ENCODE data around the gene ENOSF1.

The ENOSF1 gene

GRCh38 chr18:670522-670921, 41.9 kb downstream of the ENOSF1 start:
- no peak for DNase-seq

- no peak for DNase-seq
Observed at GRCh38 chr18:669077-669476, 43.4 kb downstream of the ENOSF1 start.

GRCh38 chr18:668260-668659, 44.2 kb downstream of the ENOSF1 start:
- no peak for DNase-seq

GRCh38 chr18:666628-667027, 45.8 kb downstream of the ENOSF1 start:
- no peak for DNase-seq

GRCh38 chr18:666177-666576, 46.3 kb downstream of the ENOSF1 start:
- DNase-seq: no peak

- DNase-seq: no peak
Observed at GRCh38 chr18:662197-662596, 50.2 kb downstream of the ENOSF1 start.

- no peak for DNase-seq
Observed at GRCh38 chr18:659597-659996, 52.8 kb downstream of the ENOSF1 start.

GRCh38 chr18:658947-659533, 53.4 kb downstream of the ENOSF1 start:
- DNase-seq: no peak

GRCh38 chr18:658001-658946, 54.2 kb downstream of the ENOSF1 start:
- peak; percentile 33 to 47 for DNase-seq

- peak; percentile 4 to 9 for DNase-seq
Observed at GRCh38 chr18:657311-658000, 55.0 kb downstream of the ENOSF1 start, which contains the start of gene TYMS. Gene TYMS, plus strand, starts transcription at chr18:657653. Its CDS starts 90 bp downstream, at chr18:657743.

GRCh38 chr18:655445-655844, 57.0 kb downstream of the ENOSF1 start:
- DNase-seq: no peak

- DNase-seq: no peak
Observed at GRCh38 chr18:654601-655000, 57.8 kb downstream of the ENOSF1 start.

- DNase-seq: no peak
Observed at GRCh38 chr18:653512-653911, 58.9 kb downstream of the ENOSF1 start.

GRCh38 chr18:652131-652530, 60.3 kb downstream of the ENOSF1 start:
- no peak for DNase-seq

GRCh38 chr18:650428-650858, 62.0 kb downstream of the ENOSF1 start:
- peak in 1 of 2 donors; percentile 19 for DNase-seq

GRCh38 chr18:649341-649740, 63.1 kb downstream of the ENOSF1 start:
- no peak for DNase-seq

GRCh38 chr18:647304-647703, 65.1 kb downstream of the ENOSF1 start:
- DNase-seq: no peak

GRCh38 chr18:644395-645004, 67.9 kb downstream of the ENOSF1 start:
- no peak for DNase-seq

GRCh38 chr18:641224-641623, 71.2 kb downstream of the ENOSF1 start:
- no peak for DNase-seq

GRCh38 chr18:635171-635570, 77.3 kb downstream of the ENOSF1 start:
- DNase-seq: no peak

GRCh38 chr18:634551-635045, 77.8 kb downstream of the ENOSF1 start:
- no peak for DNase-seq

GRCh38 chr18:631560-631959, 80.9 kb downstream of the ENOSF1 start:
- no peak for DNase-seq
